Liver (tissue), 3 donors: ENCODE data around the gene PKD1L1.

Source experiments
- CTCF ChIP-seq: fragments of 150-350 bp; IDR thresholded peaks from 2 replicates; pipeline ENCODE4 v1.5.1; 2017; ENCODE audit warnings: improper control_type of control experiment, low read depth, low read length; ENCODE audit not compliant: missing input control
- EGR1 ChIP-seq, 2 donors: IDR thresholded peaks; 2 replicates each; pipeline ENCODE4 v1.6.1; 2016 to 2018; ENCODE audit warnings: antibody characterized with exemption in 2 of 2, low read depth in 2 of 2
- FOXA1 ChIP-seq: IDR thresholded peaks from 2 replicates; pipeline ENCODE4 v1.6.1; 2016; ENCODE audit warnings: antibody characterized with exemption
- GABPA ChIP-seq, 2 donors: IDR thresholded peaks in 1 of 2; conservative IDR thresholded peaks in 1 of 2; 2 replicates each; pipeline ENCODE4 v1.6.1; 2016; ENCODE audit warnings: antibody characterized with exemption in 2 of 2, mild to moderate bottlenecking in 1 of 2, moderate library complexity in 1 of 2
- RAD21 ChIP-seq, 2 donors: IDR thresholded peaks; 2 replicates each; pipeline ENCODE4 v1.6.1; 2016; ENCODE audit warnings: antibody characterized with exemption in 2 of 2, mild to moderate bottlenecking in 2 of 2
- RXRA ChIP-seq, 2 donors: IDR thresholded peaks; 2 replicates each; pipeline ENCODE4 v1.6.1; 2017 to 2018; ENCODE audit warnings: antibody characterized with exemption in 2 of 2, mild to moderate bottlenecking in 1 of 2
- TAF1 ChIP-seq: conservative IDR thresholded peaks from 2 replicates; pipeline ENCODE4 v1.6.1; 2016; ENCODE audit warnings: antibody characterized with exemption, mild to moderate bottlenecking
- TF ChIP-seq, protein P1 (sequence below): IDR thresholded peaks from 2 replicates; pipeline ENCODE4 v1.6.1; 2016; ENCODE audit warnings: antibody characterized with exemption
- donor health status: healthy.
- donor health status: healthy.

GRCh38 chr7:47950714-47951113 is 2.4 kb upstream of the PKD1L1 start:
- TF ChIP-seq, protein P1, sequence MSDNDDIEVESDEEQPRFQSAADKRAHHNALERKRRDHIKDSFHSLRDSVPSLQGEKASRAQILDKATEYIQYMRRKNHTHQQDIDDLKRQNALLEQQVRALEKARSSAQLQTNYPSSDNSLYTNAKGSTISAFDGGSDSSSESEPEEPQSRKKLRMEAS, result no peak
- TF ChIP-seq CTCF (no peak), TAF1 (no peak), GABPA (IDR thresholded peaks at IDR 0.05 in 1 of 2, conservative IDR thresholded peaks at IDR 0.05 in 1 of 2) (no peak), EGR1 (IDR thresholded peaks at IDR 0.05; ENCODE audit: low read depth in 2 of 2) (no peak), RAD21 (IDR thresholded peaks at IDR 0.05) (no peak), FOXA1 (no peak), RXRA (IDR thresholded peaks at IDR 0.05) (no peak)
